Coronary artery (tissue), 2 donors: ENCODE measurements around the gene ABCD3.

ENCODE experiments used
- DNase-seq: peaks from one replicate; pipeline ENCODE4 v3.0.0-alpha.2; 2017; ENCODE audit warnings: low spot score
- H3K27ac ChIP-seq, 2 donors: fragments of 200-600 bp; sonication (generic); one replicate each; pipeline ENCODE4 v1.5.1; 2016 to 2019
- H3K4me3 ChIP-seq: fragments of 200-600 bp; sonication (generic); 2 replicates; pipeline ENCODE4 v1.5.1; 2016; ENCODE audit warnings: mild to moderate bottlenecking, moderate library complexity
- TF ChIP-seq, protein P1 (sequence below): fragments of 200-600 bp; sonication (generic); IDR thresholded peaks from one replicate; pipeline ENCODE4 v1.5.1; 2019; ENCODE audit warnings: antibody characterized with exemption

The ABCD3 gene

GRCh38 chr1:94462606-94463005, 44.4 kb downstream of the ABCD3 start:
- TF ChIP-seq, protein P1, sequence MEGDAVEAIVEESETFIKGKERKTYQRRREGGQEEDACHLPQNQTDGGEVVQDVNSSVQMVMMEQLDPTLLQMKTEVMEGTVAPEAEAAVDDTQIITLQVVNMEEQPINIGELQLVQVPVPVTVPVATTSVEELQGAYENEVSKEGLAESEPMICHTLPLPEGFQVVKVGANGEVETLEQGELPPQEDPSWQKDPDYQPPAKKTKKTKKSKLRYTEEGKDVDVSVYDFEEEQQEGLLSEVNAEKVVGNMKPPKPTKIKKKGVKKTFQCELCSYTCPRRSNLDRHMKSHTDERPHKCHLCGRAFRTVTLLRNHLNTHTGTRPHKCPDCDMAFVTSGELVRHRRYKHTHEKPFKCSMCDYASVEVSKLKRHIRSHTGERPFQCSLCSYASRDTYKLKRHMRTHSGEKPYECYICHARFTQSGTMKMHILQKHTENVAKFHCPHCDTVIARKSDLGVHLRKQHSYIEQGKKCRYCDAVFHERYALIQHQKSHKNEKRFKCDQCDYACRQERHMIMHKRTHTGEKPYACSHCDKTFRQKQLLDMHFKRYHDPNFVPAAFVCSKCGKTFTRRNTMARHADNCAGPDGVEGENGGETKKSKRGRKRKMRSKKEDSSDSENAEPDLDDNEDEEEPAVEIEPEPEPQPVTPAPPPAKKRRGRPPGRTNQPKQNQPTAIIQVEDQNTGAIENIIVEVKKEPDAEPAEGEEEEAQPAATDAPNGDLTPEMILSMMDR, result no peak
- Histone ChIP-seq H3K27ac (no peak overlapping the region), H3K4me3 (no peak overlapping the region)
- DNase-seq, result no peak

GRCh38 chr1:94463056-94463764, 45.0 kb downstream of the ABCD3 start:
- TF ChIP-seq, protein P1, result no peak
- Histone ChIP-seq H3K4me3 (no peak overlapping the region), H3K27ac (no peak overlapping the region)
- no peak for DNase-seq

- DNase-seq, result no peak
These were observed 45.7 kb downstream of the ABCD3 start for GRCh38 chr1:94463765-94464330.

GRCh38 chr1:94468708-94469107, 50.5 kb downstream of the ABCD3 start:
- DNase-seq, result no peak
- Histone ChIP-seq H3K4me3 (no peak overlapping the region), H3K27ac (no peak overlapping the region)
- TF ChIP-seq, protein P1, result no peak

More at GRCh38 chr1:94463765-94464330, 45.7 kb downstream of the ABCD3 start:
- TF ChIP-seq, protein P1, result no peak
- no peak overlapping the region for H3K27ac ChIP-seq
- H3K4me3 ChIP-seq, result no peak overlapping the region

- H3K4me3 ChIP-seq, result no peak overlapping the region
- H3K27ac ChIP-seq, result no peak overlapping the region
- DNase-seq, result no peak
- TF ChIP-seq, protein P1, result no peak
These were observed 53.1 kb downstream of the ABCD3 start for GRCh38 chr1:94471271-94471670.

GRCh38 chr1:94475232-94475631, 57.0 kb downstream of the ABCD3 start:
- DNase-seq, result no peak
- H3K4me3 ChIP-seq, result no peak overlapping the region
- TF ChIP-seq, protein P1, result no peak
- no peak overlapping the region for H3K27ac ChIP-seq

DNA sequence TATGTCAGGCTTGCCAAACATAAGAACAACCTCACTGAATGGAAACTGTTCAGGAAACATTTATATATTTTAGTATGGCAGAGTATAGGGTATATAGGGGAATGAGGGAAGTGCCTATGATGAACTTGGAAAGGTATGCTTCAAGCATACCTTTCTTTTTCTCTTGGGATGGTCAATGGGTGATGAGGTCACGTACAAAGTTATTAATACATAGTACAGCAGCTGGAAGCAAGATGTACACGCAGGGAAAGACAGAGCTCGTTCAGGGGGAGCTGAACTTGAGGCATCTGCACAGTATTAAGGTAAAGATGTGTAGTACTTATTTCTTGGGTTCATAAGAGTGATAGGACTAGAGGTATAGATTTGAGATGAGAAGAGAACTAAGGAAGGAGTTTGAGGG, 61.5 kb downstream of the ABCD3 start:
- TF ChIP-seq, protein P1, result no peak
- H3K4me3 ChIP-seq, result no peak overlapping the region
- DNase-seq, result no peak
- no peak overlapping the region for H3K27ac ChIP-seq
